Breast epithelium (tissue), 3 donors: ENCODE measurements around the gene DOCK3.

Experiments
- CTCF ChIP-seq, 3 donors: fragments of 450-650 bp; IDR thresholded peaks; one replicate each; pipeline ENCODE4 v1.5.1; 2016 to 2017; ENCODE audit warnings: antibody characterized with exemption in 3 of 3, mild to moderate bottlenecking in 3 of 3, moderate library complexity in 3 of 3
- POLR2A ChIP-seq: fragments of 450-650 bp; IDR thresholded peaks from one replicate; pipeline ENCODE4 v1.6.1; 2016; ENCODE audit warnings: antibody characterized with exemption, mild to moderate bottlenecking, moderate library complexity

- TF ChIP-seq CTCF (IDR thresholded peaks at IDR 0.05) (no peak), POLR2A (no peak)
Measured at GRCh38 chr3:51304230-51304629, 629.5 kb downstream of the DOCK3 start.
